HG02884 (cell line): ENCODE measurements around the gene DCXR.

Experiments
- ATAC-seq: cut with Tn5 transposase; IDR thresholded peaks from one replicate; pipeline ENCODE4 v1.9.1; 2021; ENCODE audit warnings: mild to moderate bottlenecking, moderate library complexity; ENCODE audit not compliant: unreplicated experiment

DCXR gene

DNA sequence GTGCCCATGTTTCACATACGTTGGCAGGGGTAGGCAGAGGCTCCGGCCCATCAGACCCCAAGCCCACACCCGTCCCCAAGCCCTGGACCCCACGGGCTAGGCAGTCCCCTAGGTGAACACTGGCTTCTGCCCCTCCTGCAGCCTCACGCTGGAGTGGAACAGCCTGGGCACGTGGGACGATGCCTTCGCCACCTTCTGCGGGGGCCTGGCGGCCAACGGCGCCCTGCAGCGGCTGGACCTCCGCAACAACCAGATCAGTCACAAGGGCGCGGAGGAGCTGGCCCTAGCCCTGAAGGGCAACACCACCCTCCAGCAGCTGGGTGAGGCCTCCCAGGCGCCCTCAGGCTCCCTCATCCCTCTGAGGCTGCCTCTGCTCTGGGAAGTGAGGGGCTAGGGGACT, 12.6 kb downstream of the DCXR start:
- ATAC-seq: no peak

DNA sequence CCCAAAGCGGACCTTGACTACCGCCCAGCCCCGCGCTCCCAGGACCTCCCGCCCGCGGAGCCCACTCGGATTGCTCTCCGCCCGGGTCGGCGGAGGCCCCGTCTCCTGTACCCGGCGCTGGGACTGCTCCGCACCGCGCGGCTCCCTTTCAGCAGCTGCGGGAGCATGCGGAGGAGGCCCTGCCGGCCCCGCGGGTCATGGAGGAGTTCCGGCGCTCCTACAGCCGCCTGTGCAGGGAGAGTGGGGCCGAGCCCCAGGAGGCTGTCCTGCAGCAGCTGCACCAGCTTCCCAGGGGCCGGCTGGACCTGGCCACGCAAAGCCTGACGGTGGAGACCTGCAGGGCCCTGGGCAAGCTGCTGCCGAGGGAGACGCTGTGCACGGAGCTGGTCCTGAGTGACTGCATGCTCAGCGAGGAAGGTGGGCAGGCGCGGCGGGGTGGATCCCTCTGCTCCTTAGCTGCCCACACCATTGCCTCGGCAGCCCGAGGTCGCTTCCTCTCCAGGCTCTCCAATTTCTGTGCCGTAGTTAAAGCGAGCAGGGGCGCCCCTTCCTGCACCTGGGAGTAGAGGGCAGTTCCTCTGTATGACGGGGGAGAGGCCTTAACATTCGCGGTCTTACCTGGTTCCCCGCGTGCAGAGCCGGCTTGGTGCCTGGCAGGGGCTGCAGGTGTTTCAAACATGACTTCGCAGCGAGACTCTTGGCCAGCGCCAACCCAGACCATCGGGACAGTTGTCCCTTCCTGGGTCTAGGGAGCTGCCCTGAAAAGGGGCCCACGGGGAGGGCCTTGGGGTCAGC, 13.9 kb downstream of the DCXR start:
- ATAC-seq: no peak

DNA sequence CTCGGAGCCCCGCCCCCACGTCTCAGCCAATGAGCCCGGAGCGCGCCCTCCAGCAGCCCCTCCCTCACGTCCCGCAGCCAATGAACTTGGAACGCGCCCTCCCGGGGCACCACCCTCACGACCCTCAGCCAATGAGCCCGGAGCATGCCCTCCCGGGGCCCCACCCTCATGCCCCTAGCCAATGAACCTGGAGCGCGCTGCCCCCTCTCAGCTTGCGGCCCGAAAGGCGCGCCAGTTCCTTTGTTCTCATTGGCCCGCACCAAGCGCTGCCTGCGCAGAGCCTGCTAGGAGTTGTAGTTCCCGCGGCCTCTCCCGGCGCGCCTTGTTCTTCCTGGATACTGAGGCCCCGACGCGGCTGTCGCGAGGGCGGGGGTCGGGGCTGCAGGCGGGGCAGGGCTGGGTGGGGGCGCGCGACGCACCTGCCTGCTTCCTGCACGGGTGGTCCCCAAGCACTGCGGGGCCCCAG, 14.5 kb downstream of the DCXR start, which contains the start of gene LRRC45:
LRRC45 (plus strand) TSS at position 325 of the 466 bp plus-strand sequence. CDS start 339 bp downstream, outside the sequence.
- peak; percentile 75 for ATAC-seq

DNA sequence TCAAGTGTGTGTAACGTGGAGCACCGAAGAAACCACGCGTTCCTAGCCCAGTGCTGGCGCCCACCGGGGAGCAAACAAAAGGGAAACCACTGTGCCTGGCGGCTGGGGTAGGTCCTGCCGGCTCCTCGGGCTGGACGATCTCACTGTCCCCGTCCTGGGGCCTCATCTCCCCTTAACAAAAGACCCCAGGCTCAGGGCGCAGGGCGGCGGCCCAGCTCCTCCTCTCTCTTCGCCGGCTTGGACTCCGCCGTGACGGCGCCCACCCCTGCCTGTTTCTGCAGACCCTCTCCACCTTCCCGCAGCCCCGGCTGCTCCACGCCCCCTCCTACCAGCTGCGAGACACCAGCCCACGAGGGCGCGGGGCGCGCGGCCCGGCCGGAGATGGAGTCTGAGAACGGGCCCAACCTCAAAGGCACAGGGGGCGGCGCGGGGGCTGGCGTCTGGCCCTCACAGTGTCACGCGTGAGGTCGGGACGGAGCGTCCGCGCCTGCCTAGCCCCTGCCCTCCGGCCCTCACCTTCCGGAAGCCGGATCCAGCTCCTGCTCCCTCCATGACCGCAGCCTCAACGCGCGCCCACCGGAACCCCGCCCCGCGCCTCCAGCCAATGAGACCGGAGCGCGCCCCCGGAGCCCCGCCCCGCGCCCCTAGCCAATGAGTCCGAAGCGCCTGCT, 15.1 kb downstream of the DCXR start, which contains the start of gene CENPX:
CENPX (minus strand) TSS at position 569 of the 671 bp plus-strand sequence; CDS start at position 552, 17 bp downstream.
- ATAC-seq: no peak

DNA sequence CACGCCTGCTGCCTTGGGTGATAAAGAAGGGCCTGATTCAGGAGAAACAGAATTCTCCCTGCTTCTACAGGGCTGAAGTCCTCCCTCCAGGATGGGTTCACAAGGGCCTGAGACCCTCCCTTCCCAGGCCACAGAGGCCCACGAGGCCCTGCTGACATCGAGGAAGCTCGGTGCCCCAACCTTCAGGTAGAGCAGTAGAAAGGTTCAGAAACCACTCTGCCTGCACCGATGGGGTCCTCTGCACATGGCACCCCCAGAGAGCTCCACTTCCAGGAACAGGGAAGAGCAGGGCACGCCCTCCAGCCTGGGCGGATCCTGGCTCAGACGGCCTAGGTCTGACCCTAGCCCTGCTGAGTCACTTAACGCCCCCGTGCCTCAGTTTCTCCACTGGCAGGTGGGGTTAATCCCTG, 15.6 kb downstream of the DCXR start:
- no peak for ATAC-seq

DNA sequence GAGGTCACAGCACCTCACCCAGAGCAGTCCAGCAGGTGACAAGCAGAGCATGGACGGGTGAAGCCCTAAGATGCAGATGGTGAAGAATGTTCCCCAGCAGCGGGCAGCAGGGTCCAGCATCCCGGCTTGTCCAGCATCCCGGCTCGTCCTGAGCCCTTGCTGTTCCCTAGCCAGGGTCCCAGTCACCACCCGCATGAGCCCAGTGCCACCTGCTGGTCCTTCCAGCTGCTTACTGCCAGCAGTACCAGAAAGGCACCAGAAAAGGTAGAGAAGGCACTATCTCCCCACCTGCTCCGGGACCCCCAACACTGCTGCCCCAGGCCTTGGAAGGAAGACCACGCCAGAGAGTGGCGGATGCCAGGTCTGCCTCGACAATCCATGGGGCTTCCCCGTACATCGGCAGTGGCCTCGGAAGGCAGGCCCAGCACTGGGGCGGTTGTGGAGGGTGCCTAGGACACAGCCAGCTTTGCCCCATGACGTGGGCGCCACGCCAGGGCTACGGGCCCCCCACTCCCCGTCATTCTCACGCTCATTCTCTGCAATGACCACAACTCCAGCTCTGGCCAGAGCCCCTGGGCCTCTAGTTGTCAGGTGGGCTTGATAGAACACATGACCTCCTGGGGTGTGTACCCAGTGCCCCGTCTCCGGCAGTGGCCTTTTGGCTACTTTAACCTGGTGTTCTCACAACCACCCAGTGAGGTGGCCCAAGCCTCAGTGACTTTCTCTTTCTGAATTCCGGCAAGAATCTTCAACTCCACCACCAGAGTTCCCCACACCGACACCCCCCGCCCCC, 16.2 kb downstream of the DCXR start:
- ATAC-seq: no peak

DNA sequence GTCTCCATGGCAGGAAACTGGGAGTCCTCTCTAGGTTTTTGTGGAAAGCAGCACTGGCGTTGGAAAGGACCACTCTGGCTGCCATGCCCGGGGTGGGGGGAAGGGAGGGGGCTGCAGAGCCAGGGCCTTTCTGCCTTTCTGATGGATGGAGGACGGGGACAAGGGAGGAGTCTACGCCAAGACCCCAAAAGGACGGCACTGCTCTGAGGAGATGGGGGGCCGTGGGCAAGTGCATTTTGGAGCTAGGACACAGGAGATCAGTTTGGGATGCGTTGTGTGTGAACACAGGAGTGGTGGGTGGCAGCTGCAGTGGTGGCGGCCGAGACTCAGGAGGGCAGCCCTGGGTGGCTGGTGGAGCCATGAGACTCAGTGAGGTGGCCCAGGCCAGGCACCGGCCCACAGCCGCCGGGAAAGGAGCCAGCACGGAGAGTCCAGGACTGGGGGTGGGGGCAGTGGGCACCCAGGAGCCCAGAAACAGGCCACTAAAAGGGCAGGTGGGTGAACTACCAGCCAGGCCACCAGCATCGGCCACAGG, 16.9 kb downstream of the DCXR start:
- no peak for ATAC-seq

DNA sequence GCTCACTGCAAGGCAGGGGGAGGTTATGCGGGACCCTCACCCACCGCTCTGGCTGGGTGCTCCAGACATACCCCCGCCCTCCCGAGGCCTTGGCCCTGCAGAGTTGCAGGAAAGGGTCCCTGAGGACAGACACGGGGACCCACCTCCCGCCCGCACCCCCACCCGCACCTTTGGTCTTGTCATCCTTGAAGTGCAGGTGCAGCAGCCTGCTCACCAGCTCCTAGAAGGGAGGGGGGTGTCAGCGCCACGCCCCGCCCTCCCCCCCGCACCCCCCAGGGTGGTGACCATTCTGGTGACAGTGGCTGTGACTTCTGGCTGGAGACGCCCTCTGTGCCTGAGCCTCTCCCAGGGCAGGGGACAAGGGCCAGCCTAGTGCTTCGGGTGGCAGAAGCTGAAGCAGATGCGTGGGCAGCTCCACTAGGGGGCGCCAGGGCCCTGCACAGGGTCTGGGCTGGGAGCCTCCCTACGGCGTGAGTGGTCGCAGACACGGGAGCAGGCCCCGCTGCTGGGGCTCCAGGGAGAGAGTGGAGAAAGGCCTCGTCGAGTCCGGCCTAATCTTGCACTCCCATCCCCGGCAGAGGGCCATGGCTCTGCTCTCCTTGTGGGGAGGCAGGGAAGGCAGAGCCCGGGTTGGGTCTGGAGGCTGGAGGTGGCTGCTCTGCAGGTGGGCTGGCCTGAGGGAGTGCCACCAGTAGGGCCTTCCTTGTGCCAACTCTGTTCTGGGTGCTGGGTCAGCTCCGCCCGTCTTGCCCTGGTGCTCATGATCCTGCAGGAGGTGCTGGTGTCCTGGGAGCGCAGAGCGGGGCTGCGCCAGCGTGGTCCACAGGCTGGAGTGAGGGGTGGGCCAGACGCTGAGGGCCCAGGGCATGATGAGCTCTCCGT, 17.6 kb downstream of the DCXR start:
- ATAC-seq: no peak

DNA sequence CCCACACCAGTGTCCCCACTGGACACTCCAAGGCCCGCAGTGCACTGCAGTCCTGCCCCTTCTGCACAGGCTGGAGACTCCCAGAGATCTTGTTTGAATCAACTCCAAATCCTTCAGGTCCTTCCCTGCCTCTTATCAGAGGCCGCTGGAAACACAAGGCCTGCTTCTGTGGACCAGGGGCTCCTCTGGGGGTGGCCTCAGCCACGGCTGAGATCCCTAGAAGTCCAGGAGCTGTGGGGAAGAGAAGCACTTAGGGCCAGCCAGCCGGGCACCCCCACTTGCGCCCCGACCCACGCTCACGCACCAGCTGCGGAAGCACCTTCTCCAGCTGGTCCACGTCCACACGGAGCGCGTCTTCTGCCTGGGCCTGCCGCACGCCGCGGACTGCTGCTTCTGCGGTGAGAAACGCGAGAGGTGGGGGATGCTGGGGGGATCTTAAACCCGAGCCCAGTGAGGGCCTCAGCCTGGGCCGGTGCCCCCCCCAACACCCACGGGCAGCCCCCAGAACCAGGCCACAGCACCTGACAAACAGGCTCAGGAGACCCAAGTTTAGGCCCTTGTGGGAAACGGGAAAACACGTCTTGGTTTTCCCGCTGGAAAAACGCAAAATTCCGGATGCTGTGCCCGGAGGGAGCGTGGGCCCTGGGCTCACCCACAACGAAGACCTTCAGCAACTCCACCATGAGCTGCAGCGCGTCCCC, 18.4 kb downstream of the DCXR start:
- ATAC-seq: no peak

DNA sequence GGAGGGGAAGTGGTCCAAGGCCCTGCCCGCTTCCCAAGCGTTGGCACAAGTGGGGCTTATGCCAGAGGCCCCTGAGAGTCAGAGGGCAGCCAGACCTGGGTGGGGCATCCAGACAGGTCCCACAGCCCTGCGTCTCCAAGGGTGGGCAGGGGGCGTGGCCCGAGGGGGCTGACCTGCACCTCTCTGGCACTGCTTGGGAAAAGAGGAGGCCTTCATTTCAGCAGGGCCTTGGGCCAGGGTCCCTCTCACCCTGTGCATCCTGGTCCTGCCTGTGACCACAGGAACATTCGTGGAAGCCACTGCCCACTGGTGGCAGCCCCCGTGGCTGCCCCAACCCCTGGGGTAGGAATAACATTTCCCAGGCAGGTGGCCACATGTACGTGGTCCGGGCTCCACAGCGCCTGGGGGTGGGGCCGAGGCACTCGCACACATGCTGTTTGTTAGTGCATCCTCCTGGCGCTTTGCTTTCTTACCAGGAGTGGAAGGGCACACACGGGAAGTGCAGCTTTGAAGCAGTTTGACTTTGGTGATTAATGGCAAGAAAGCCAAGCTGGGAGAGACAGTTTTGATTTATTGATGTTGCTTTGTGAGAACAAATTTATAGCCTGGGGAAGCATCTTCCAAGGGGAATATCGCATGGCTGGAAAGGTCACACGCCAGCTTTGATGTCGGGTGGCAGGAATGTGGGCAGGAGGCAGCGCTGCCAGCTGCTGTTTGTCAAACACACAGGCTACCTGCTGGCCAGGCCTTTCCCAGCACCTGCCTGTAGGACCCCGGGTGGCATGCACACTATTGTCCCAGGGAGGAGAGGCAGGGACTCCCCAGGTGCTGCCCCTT, 19.1 kb downstream of the DCXR start:
- no peak for ATAC-seq

DNA sequence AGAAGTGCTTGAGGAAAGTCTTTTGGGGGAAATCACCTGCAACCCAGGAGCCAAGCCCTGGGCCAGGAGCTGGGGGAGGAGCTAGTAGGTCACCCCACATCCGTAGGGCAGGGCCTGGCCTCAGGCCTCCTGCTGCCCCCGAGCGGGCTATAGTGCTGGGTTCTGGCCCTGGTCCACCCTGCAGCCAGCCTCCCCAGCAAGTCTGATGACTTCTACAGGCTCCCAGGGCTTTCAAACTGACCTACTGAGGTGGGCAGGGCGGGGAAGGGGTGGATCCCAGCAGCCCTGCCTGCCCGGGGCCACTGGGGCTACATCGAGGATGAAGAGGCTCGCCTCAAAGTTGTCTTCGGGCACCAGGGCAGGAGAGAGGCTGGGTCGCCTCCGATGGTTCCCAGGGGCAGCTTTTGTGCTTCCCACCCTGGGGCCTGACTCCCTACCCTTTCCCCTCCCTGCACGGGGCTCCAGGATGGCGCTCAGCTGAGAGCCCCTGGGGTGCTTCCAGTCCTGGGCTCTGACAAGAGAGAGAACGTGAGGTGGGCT, 19.8 kb downstream of the DCXR start:
- no peak for ATAC-seq

DNA sequence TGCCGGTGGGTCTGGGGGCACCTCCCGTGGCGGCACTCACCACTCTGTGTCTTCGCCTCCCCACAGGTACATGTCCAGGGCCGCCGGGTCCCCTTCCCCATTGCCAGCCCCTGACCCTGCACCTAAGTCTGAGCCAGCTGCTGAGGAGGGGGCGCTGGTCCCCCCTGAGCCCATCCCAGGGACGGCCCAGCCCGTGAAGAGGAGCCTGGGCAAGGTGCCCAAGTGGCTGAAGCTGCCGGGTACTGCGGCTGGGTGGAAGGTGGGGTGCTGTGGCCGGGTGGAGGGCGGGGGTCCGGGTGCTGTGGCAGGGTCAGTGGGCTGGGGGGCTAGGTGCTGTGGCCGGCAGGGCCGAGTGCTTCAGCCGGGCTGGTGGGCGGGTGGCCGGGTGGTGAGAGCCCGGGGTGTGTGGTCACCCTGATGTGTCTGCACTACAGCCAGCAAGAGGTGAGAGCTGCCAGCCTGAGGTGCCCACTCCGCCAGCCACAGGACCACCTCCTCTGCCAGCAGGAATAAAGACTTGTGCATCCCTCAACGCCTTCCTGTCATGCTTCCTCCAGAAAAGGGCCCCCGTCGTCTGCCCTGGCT, 20.5 kb downstream of the DCXR start:
- ATAC-seq: no peak

DNA sequence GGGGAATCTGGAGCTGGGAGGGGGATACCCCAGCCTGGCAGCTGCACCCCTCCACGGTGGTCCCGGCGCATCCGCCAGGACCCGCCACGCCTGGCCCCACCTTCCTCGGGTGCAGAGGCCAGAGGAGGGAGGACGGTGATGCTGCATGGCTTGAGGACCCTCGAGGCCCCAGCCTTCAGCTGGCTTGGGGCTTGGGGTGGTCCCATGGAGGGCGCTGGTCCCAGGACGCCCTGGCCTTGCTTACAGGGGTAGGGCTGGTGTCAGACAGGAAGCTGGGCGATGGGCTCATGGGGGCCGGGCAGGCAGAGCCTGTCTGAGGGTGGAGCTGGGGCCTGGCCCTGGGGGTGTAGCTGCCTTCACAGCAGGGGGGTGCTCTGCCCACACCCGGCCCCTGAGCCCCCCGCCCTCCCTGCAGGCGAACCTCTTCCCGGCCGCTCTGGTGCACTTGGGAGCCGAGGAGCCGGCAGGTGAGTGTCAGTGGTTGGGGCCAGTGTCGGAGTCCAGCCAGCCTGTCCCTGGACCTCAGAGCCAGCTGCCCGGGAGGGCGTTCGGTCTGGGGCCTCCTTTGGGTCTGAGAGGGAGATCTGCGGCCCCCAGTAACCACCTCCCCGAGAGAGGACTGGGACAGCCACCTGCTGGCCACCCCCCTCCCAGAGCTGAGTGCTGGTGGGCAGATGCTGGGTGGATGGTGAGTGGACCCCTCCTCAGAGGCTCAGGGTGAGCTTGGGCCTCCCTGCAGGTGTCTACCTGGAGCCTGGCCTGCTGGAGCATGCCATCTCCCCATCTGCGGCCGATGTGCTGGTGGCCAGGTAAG, 21.2 kb downstream of the DCXR start:
- no peak for ATAC-seq

DNA sequence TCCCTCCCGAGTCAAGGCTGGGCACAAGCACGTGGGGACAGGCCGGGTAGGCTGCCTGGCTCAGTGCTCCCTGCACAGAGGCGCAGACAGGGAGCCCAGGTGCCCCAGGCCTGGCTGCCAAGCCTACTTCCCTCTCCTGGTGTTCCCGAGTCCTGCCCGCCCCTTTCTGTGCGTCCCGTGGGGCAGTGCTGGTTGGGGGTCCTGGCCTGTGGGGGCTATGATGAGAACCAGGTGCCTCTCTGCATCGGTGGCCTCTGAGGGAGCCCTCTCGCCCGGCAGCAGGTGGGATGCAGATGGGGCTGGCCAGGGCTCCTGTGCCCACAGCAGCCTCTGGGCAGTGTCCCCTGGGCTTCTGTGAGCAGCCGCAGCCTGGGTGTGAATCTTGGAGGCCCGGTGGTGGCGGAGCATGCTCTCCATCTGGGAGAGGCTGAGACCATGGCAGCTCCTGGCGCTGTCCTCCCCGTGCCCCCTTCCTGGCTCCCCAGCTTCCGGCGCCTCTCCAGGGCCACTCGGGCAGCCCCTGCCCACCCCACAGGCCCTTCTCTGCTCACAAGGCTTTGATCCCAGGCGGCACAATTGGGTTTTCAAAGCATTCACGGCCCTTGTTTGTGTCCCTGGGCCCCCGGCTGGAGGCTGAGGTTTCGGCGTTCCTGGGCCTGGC, 22.1 kb downstream of the DCXR start:
- no peak for ATAC-seq

DNA sequence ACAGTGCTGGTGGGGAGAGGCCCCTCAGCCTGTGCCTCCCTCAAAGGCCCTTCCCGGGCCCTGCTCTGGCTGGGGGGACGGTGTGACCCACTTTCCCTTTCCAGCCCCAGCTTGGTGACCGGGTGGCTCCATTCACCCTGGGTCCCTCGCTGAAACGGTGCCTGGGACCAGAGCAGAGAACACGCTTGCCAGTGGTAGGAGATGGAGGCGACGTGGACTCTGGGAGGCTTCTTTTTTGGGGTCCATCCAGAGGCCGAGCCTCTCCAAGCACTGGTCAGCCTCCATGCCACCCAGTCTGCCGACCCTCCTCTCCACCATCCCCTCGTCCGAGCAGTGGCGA, 22.6 kb downstream of the DCXR start:
- no peak for ATAC-seq

DNA sequence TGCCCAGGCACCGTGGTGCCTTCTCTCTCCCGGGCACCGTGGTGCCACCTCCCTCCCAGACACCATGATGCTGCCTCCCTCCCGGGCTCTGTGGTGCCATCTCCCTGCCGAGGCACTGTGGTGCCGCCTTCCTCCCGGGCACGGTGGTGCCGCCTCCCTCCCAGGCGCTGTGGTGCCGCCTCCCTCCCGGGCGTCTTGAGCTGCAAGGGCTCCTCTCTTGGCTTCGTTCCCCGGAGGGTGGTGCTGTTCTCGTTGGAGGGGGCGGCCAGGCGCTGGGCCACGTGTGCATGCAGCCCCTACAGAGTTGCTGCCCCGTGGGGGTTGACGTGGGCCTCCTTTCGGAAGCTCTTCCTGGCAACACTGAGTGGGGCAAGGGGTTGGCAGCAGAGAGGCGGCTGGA, 23.1 kb downstream of the DCXR start:
- no peak for ATAC-seq
